HEK293T (cell line): Measurements from ENCODE around the gene ATF3.

ENCODE experiments used
- ARNT ChIP-seq: fragments of 450-650 bp; IDR thresholded peaks from 2 replicates; pipeline ENCODE4 v1.6.1; 2017; ENCODE audit warnings: mild to moderate bottlenecking
- BHLHE40 ChIP-seq: fragments of 450-650 bp; IDR thresholded peaks from 2 replicates; pipeline ENCODE4 v1.6.1; 2016; ENCODE audit warnings: mild to moderate bottlenecking, moderate library complexity, borderline replicate concordance
- ELF4 ChIP-seq: fragments of 450-650 bp; IDR thresholded peaks from 2 replicates; pipeline ENCODE4 v1.6.1; 2017; ENCODE audit warnings: antibody characterized with exemption
- FOXM1 ChIP-seq: fragments of 450-650 bp; IDR thresholded peaks from 2 replicates; pipeline ENCODE4 v1.6.1; 2017; ENCODE audit warnings: mild to moderate bottlenecking, borderline replicate concordance
- NFRKB ChIP-seq: fragments of 450-650 bp; IDR thresholded peaks from 2 replicates; pipeline ENCODE4 v1.6.1; 2016; ENCODE audit warnings: mild to moderate bottlenecking, moderate library complexity
- SUZ12 ChIP-seq: fragments of 450-650 bp; IDR thresholded peaks from 2 replicates; pipeline ENCODE4 v1.6.1; 2016; ENCODE audit warnings: mild to moderate bottlenecking
- TARDBP ChIP-seq: fragments of 450-650 bp; IDR thresholded peaks from 2 replicates; pipeline ENCODE4 v1.6.1; 2016
- ZNF384 ChIP-seq: fragments of 450-650 bp; IDR thresholded peaks from 2 replicates; pipeline ENCODE4 v1.6.1; 2016

DNA sequence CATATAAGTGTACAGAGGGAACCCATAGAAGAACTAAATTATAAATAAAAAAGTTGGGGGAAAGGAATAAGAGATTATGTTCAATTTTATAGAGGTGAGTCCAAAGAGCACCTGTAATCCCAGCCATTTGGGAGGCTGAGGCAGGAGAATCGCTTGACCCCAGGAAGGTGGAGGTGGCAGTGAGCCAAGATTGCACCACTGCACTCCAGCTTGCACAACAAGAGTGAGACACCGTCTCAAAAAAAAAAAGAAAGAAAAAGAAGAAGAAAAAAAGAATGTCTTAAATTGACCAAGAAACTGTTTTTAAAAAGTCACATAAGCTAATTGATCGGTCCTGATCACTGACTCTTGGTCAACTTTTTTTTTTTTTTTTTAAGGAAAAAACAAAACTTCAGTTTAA, 19.1 kb upstream of the ATF3 start:
- TF ChIP-seq SUZ12 (no peak), FOXM1 (no peak), ZNF384 (no peak), TARDBP (no peak), NFRKB (no peak), BHLHE40 (no peak), ARNT (no peak), ELF4 (no peak)
